Epithelial cell of proximal tubule (primary cell): ENCODE results near the gene KLHL29. TPM values are rescaled to one million over a fixed set of nuclear protein-coding genes. Genes with fewer than 3 reads are reported as not detected.

Experiments used
- DNase-seq: peaks from one replicate; pipeline ENCODE4 v3.0.0-alpha.2; 2011; ENCODE audit warnings: low read depth
- H3K4me3 ChIP-seq: 2 replicates; pipeline ENCODE4 v1.5.1; 2011; ENCODE audit warnings: low read depth, mild to moderate bottlenecking, low read length
- CTCF ChIP-seq: conservative IDR thresholded peaks from 2 replicates; pipeline ENCODE4 v1.5.1; 2012; ENCODE audit warnings: low read depth, mild to moderate bottlenecking, low read length
- total RNA-seq: library from RNA; depleted of rRNA; stranded (reverse); fragments of >200 nt; gene quantifications from 2 replicates; pipeline ENCODE4 v1.2.3, GENCODE V29; 2015

The KLHL29 gene
- total RNA-seq, 1 donor from 2014 or later, result 12.0 TPM

- no peak for TF ChIP-seq CTCF
- H3K4me3 ChIP-seq, result no peak overlapping the region
- no peak for DNase-seq
Measured at GRCh38 chr2:23588106-23588505, 203.1 kb downstream of the KLHL29 start.

GRCh38 chr2:23588508-23589201 lies 203.7 kb downstream of the KLHL29 start:
- TF ChIP-seq CTCF, result no peak
- H3K4me3 ChIP-seq, result no peak overlapping the region
- DNase-seq, result no peak

DNA sequence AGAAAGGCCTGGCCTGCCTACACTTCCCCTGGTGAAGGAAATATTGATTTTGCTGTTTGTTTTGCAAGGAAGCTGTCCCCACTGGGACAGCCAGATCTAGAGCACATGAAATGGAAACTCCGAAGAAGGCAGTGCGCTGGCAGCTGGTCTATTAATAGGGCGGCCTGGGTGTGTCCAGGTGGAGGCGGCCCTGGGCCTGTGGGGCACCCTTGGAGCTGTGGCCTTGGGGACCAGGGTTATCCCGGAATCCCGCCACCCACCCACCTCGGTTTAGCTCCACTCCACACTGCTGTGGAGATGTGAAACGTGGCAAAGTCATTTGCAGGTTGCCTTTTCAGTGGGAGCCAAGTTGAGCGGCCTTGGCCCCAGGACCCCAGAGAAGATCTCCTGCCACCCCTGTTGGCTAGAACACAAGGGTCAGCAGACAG lies 204.3 kb downstream of the KLHL29 start:
- DNase-seq, result no peak
- H3K4me3 ChIP-seq, result no peak overlapping the region
- TF ChIP-seq CTCF, result no peak

- no peak overlapping the region for H3K4me3 ChIP-seq
- no peak for TF ChIP-seq CTCF
- no peak for DNase-seq
Measured at GRCh38 chr2:23589739-23590138, 204.8 kb downstream of the KLHL29 start.

DNA sequence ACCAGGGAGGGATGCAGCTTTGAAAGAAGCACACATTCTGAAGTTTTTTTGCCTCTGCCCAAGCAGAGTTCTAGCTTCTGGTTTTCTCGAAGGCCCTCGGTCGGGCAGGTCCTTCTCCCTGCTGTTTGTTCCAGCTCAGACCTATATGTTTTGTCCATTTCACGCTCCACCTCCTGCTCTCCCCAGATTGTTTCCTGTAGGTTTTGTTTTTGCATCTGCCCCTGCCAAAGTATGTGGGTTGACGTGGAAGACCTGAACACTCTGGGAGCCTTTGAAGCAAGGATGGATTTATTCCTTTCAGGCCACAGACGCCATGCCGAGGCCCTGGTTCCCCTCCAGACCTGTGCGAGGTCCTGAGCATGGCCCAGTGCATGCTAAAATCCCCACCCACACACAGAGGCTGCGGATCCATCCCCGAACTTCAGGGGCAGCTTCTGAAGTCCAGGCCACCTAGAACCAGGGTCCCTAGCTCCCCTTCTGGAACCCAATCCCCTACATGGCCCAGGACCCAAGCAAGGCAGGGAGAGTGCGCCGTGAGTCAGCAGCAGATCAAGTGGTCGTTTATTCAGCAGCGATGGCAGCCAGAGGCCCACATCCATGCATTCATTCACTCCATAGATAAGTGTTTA lies 205.4 kb downstream of the KLHL29 start:
- no peak for DNase-seq
- no peak for TF ChIP-seq CTCF
- no peak overlapping the region for H3K4me3 ChIP-seq

- TF ChIP-seq CTCF, result no peak
- H3K4me3 ChIP-seq, result no peak overlapping the region
- no peak for DNase-seq
Measured at GRCh38 chr2:23591111-23591510, 206.1 kb downstream of the KLHL29 start.
